Mononuclear cell (primary cell): Measurements from ENCODE around the gene TBC1D5. TPM values are rescaled to one million over a fixed set of nuclear protein-coding genes. Genes with fewer than 3 reads are reported as not detected.

Experiments
- H3K27me3 ChIP-seq: 2 replicates; pipeline ENCODE4 v1.6.0; 2011; ENCODE audit warnings: low read length, control low read depth; ENCODE audit not compliant: insufficient read depth
- H3K4me1 ChIP-seq: 2 replicates; pipeline ENCODE4 v1.5.1; 2011; ENCODE audit warnings: mild to moderate bottlenecking, low read length, control low read depth; ENCODE audit not compliant: insufficient read depth
- H3K4me3 ChIP-seq: 2 replicates; pipeline ENCODE4 v1.5.1; 2011; ENCODE audit warnings: mild to moderate bottlenecking, low read length, moderate library complexity
- H3K9me3 ChIP-seq: 2 replicates; pipeline ENCODE4 v1.5.1; 2011; ENCODE audit warnings: low read depth, mild to moderate bottlenecking, control low read depth, low read length
- total RNA-seq: library from RNA; depleted of rRNA; stranded (reverse); fragments of >200 nt; gene quantifications from one replicate; pipeline ENCODE4 v1.2.3, GENCODE V29; 2012

TBC1D5 gene
- total RNA-seq, 1 donor, result 78.4 TPM

DNA sequence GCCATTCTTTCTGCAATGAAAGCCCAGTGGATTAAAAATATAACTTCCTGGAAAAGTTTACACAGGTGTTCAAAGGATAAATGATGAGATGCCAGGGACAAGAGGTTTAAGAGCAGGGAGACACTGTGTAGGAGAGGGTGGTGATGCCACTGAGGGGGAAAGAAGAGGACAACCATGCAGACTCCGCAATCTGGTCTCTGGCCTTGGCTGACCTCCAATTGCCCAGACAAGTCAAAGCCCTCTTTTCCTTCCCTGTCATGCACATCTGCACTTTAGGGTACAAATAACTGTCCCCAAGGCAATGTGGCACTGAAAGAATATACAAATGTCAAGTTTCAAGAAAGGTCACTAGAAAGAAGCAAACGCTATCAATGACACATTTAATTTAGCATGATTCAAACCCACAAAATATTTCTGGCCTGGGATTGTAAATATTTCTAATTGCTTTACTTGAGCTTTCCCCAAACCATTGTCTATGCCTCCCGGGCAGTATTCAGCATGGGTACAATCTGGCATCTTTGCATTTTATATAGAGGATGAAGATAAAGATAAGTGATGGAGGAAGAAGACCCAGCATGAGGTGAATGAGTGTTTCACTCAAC is 538.3 kb downstream of the TBC1D5 start:
- no peaks in the 10 kb centered on the region for H3K4me1 ChIP-seq

DNA sequence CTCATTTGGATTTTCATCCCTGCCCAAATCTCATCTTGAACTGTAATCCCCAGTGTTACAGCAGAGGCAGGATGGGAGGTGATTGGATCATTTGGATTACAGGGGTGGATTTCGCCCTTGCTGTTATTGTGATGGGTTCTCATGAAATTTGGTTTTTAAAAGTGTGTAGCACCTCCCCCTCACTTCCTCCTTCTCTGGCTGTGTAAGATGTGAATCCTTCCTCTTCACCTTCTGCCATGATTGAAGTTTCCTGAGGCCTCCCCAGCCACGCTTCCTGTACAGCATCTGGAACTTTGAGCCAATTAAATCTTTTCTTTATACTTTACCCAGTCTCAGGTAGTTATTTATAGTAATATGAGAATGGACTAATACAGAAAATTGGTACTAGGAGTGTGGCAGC is 540.9 kb downstream of the TBC1D5 start:
- Histone ChIP-seq H3K4me1 (no peaks in the 10 kb centered on the region), H3K4me3 (no peak overlapping the region), H3K9me3 (peaks cover 6% of the 10 kb centered on the region), H3K27me3 (no peaks in the 10 kb centered on the region)

More for the DNA sequence above, 538.3 kb downstream of the TBC1D5 start:
- no peaks in the 10 kb centered on the region for H3K27me3 ChIP-seq
- peaks cover 6% of the 10 kb centered on the region for H3K9me3 ChIP-seq
- no peak overlapping the region for H3K4me3 ChIP-seq

DNA sequence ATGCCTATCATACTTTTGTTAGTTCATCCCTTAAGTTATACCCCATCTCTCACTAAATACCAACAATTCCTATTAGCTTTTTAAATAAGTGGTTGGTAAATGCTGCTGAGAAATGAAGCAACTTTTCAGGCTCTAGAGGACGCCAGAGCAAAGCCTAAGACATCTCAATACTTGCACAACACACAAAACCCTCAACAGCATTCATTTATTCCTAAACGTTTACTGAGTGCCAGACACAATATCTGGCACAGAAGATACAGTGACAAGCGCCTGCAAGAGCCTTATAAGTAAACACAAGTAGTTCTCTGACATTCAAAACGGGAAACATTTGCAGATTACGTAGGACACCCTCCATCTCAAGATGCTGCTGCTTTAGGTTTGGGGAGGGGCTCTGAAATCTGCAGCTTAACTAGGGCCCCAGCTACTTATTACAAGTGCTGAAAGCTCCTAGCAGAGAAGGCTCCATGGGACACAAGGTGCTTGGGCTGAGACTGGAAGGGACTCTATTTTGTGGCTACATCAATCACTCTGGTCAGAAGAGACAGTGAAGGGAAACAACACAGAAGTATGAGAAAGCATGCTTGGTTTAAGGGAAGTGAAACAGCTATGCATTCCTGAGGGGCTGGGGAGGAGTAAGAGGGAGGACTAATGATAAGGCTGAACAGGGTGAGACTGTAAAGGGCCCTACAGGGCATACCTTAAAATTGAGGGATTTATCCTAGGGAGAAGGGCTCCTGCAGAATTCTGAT is 546.4 kb downstream of the TBC1D5 start:
- Histone ChIP-seq H3K27me3 (no peaks in the 10 kb centered on the region), H3K4me3 (no peak overlapping the region), H3K9me3 (no peaks in the 10 kb centered on the region), H3K4me1 (peaks cover 13% of the 10 kb centered on the region)

DNA sequence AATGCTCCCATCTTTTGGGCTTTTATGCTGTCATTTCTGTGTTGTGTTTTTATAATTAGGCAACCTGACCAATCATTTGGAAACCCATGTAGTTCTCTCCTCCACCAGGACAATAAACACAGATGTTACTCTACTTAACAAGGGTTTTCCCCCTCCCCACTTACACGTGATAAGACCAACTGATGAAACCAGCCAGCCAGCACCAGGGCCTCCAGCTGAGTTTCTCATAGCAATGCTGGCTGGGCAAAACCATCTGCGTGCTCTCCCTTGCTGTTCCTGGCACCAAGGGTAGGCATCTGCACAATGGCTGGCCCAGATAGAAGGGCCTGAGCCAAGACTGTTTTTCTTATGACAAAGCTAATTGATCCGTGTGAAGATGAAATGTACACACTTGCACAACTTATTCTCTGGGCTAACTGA is 547.2 kb downstream of the TBC1D5 start:
- H3K9me3 ChIP-seq, result no peaks in the 10 kb centered on the region
- no peaks in the 10 kb centered on the region for H3K27me3 ChIP-seq
- no peak overlapping the region for H3K4me3 ChIP-seq
- H3K4me1 ChIP-seq, result peaks cover 21% of the 10 kb centered on the region

DNA sequence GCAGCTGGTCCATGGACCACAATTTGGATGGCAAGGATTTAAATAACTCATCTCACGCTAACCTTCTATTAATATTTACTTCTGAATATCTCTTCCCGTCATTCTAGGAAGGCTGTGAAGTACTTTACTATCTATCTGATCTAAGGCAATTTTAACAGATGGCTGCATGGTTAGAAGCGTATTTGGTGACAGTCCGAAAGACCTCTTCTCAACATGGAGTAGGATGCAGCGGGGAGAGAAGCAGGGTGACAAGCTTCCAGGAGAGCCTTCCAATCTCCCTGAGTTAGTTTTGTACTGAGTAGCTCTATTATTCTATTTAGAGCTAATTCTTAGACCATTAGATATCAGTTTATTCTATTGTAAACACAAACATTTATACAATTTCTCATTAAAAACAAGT is 548.3 kb downstream of the TBC1D5 start:
- no peaks in the 10 kb centered on the region for H3K27me3 ChIP-seq

DNA sequence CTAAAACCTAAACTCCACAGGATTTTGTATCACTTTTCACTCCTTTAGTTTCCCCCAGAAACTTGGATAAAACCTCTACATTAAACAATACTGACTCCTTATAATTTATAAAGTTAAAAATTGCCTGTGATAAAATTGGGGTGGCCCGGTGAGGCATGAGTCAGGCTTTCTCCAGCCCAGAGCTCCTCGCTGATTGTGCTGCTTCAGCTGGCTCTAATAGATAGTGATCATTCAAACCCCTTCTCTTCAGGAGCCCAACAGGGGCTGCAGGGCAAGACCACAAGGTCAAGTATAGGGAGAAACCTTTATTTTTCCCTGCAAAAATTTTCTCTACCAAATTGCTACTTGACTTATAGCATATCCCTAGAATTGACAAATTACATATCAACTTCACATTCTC is 549.4 kb downstream of the TBC1D5 start:
- Histone ChIP-seq H3K9me3 (no peaks in the 10 kb centered on the region), H3K4me3 (no peak overlapping the region), H3K27me3 (no peaks in the 10 kb centered on the region), H3K4me1 (peaks cover 22% of the 10 kb centered on the region)

More for the DNA sequence above, 548.3 kb downstream of the TBC1D5 start:
- H3K4me1 ChIP-seq, result peaks cover 22% of the 10 kb centered on the region
- H3K9me3 ChIP-seq, result no peaks in the 10 kb centered on the region
- no peak overlapping the region for H3K4me3 ChIP-seq

DNA sequence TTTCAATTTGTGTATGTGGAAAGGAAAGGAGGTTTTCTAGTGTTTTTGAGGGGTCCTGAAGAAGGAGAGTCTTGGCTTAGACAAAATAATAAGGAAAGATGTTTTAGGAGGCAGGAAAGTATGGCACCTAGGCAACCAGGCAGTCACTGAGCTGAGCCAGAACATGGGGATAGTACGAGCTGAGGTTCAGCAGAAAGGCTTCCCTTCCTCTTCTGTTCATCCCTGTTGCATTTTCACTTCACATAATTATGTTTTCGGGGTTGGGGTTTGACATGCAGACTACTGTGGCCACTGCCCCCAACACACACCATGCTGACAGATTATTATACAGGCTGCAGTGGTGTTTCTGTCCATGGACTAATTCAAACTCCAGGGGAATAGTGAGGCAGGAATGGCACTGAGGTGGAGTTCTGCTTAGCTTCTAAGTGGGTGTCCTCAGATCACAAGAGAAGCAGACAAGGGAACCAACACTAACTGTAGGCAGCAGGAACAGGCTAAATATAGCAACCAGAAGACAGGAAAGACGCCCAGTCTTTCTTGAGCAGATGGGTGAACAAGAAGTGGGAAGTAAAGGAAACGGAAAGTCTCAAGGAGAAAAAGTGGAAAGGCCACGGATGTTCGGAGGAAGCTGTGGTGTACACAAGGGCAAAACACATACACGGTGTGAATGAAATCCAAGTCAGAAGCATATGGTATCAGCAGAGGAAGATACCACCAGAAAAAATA is 551.9 kb downstream of the TBC1D5 start:
- H3K27me3 ChIP-seq, result no peaks in the 10 kb centered on the region
- H3K9me3 ChIP-seq, result no peaks in the 10 kb centered on the region
- H3K4me1 ChIP-seq, result peaks cover 14% of the 10 kb centered on the region
- H3K4me3 ChIP-seq, result no peak overlapping the region

DNA sequence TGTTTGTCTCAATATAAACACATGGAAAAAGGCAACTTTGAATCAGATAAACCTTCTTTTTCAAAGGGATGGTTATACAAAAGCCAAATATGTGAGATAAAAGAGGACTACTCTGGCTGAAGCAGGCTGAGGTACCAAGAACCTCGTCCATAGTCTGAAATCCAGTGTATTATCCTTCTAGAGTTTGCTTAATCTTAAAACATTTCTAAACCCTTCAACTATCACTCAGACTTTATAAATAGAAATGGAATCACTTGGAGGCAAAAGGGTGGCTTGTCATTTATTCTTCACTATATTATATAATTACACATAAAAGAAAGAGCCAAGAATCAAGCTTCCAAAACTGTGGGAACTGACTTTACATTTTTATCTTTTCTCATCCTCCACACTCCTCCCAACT is 554.1 kb downstream of the TBC1D5 start:
- no peaks in the 10 kb centered on the region for H3K9me3 ChIP-seq
- peaks cover 9% of the 10 kb centered on the region for H3K4me1 ChIP-seq
- H3K4me3 ChIP-seq, result no peak overlapping the region
- H3K27me3 ChIP-seq, result no peaks in the 10 kb centered on the region

DNA sequence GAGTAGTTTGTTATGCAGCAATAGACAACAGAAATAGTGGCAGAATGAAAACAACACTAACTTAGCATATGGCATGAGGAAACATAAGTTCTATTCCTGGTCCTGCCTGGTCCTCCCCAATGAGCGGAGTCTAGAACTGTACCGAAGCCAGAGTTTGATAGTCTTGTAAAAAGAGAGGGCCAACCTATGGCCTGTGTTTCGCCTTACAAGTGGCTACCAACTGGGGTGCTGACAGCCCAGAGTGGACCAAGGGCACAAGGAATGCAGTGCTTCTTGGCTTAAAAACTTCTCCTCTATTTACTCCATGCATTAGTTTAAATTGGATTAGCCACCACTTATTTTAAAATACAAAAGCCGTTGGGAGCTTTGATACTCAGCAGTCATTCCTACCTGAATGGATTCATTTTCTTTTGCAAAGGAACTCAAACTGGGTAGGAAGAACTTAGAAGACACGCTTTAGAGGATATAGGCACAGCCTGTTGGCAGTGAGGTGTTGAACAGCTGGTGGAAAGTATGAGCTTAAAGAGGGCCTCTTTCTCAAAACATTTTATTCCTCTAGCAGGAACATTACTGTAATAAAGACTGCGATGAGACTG is 554.7 kb downstream of the TBC1D5 start:
- Histone ChIP-seq H3K4me3 (no peak overlapping the region), H3K9me3 (no peaks in the 10 kb centered on the region), H3K4me1 (peaks cover 9% of the 10 kb centered on the region), H3K27me3 (no peaks in the 10 kb centered on the region)

DNA sequence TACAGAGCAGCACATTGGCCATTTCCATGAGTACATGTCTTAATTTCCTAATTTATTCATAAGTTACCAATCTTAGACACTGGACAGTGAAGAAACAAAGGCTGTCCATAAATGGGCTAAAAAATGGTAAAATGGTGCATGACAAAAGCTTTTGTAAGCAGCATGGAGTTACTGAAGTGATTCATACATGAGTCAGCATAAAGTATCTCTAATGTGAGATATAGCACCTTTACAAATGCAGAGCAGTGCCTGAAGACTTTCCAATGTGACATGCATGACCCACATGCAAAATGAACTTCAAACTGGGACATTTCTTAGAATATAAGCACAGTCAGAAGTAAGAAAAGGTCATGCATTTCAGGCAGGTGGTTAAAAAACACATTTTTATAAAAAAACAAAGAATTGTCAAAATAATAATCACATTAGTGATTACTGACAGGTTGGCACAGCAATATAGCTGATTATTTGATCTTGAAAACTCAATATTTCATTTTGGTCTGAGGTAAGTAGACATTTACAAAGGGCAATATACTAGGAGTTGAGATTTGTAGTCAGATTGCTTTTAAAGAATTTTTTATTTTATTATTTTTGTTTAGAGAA is 558.4 kb downstream of the TBC1D5 start:
- no peaks in the 10 kb centered on the region for H3K9me3 ChIP-seq
- H3K4me3 ChIP-seq, result no peak overlapping the region
- peaks cover 4% of the 10 kb centered on the region for H3K4me1 ChIP-seq
- no peaks in the 10 kb centered on the region for H3K27me3 ChIP-seq

DNA sequence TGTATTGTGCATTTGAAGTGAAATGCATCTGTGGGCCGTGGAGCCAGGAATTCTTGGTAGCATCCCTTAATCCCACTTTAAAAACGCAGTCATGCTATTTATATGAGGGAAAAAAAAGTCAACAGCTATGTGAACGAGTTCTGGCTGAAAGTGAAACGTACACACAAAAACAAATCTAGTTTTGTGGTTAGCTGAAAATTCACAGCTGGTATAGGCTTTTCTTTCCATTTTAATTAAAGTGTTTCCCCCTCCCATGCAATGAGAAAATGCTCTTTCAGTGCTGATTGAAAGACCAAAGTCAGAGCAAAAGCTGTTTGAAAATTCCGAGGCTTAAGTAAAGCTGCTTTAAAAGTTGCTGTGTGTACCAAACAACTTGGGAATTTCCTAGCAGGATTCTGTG is 560.3 kb downstream of the TBC1D5 start:
- Histone ChIP-seq H3K9me3 (no peaks in the 10 kb centered on the region), H3K4me1 (peaks cover 4% of the 10 kb centered on the region), H3K27me3 (no peaks in the 10 kb centered on the region), H3K4me3 (no peak overlapping the region)

DNA sequence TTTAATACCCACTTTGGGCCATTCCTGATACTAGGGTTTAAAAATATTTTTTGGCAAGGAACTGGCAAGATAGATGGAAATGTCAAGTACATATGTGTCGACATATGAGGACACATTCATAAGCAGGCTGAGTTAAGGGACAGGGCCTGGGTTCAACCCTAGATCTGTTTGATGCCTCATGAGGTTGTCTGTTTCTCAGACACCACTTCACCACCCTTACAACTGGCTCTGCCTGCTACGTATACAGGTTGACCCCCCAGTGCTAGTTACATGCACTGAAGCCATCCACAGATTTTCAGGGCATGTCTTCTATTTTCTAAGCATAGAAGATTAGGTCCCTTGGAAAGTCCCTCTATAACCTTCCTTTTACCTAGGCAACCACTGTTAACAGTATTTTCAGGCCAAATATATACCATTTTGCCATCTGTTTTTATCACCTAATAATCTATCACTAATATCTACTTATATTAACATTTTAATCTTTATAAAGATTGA is 561.0 kb downstream of the TBC1D5 start:
- H3K27me3 ChIP-seq, result no peaks in the 10 kb centered on the region
- no peaks in the 10 kb centered on the region for H3K9me3 ChIP-seq
- H3K4me1 ChIP-seq, result peaks cover 4% of the 10 kb centered on the region
- H3K4me3 ChIP-seq, result no peak overlapping the region

DNA sequence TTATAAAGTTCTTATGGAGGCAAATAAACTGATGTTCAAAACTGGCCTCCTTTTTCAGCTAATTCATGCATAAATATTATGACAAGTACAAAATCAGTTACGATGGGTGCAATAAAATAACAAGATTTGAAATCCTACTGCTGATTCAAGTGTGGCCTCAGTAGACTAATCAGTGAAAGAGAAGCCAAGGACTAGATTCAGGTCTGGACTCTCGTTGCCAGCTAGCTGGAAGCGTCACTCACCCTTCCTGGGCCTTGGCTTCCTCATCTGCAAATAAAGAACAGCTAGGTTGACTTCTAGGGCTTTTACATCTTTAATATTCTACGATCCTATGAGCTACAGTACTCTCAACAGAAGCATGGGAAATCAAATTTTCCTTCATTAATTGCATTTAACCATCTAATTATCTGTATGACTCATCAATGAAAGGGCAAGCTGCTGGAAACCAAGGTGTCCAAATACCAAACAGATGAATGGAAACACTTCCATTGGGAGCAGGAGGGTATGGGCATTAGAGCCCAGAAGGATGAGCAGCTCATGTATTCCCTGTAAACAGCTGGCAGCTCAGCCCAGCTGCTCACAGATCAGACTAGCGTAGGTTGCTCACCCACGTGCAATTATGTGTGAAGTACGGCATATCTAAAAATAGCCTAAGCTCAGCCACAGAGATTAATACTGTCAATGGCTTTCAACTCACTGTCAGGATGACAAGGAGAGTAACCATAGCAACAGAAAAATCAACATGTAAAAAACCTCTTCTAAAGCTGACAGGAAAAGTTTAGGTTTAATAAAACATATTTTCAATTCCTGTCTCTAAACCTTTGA is 562.8 kb downstream of the TBC1D5 start:
- H3K4me1 ChIP-seq, result peaks cover 4% of the 10 kb centered on the region
- no peaks in the 10 kb centered on the region for H3K27me3 ChIP-seq
- no peak overlapping the region for H3K4me3 ChIP-seq
- H3K9me3 ChIP-seq, result no peaks in the 10 kb centered on the region

DNA sequence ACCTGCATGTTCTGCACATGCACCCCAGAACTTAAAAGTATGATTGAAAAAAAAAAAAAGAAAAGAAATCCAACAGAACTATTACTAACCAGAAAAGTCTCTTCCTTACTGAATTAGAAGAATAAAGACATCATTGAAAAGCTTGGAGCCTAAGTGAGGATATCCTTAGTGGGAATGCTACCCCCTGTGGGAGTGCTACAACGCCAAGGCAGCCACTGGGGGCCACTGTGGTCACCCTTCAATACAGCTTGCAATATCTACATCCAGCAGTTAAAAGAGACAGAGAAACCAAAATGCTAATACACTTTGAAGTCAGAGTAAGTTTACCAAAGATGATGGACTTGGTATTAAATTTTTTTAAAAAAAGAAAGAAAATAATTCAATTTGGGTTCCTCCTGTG is 565.7 kb downstream of the TBC1D5 start:
- peaks cover 4% of the 10 kb centered on the region for H3K4me1 ChIP-seq
- no peaks in the 10 kb centered on the region for H3K9me3 ChIP-seq
- no peak overlapping the region for H3K4me3 ChIP-seq
- no peaks in the 10 kb centered on the region for H3K27me3 ChIP-seq
